Vagina (tissue), 2 donors: ENCODE measurements around the gene ABR.

ENCODE experiments used
- POLR2A ChIP-seq, 2 donors: fragments of 450-650 bp; IDR thresholded peaks; one replicate each; pipeline ENCODE4 v1.6.1; 2017; ENCODE audit warnings: antibody characterized with exemption in 2 of 2, mild to moderate bottlenecking in 2 of 2, moderate library complexity in 2 of 2
- POLR2AphosphoS5 ChIP-seq, 2 donors: sonication (generic); formaldehyde crosslinking; IDR thresholded peaks; one replicate each; pipeline ENCODE4 v1.9.0; 2017; ENCODE audit warnings: antibody characterized with exemption in 2 of 2, mild to moderate bottlenecking in 2 of 2, low read depth in 1 of 2; ENCODE audit not compliant: insufficient read depth in 1 of 2
- TF ChIP-seq, protein P1 (sequence below), 3 experiments: fragments of 450-650 bp in 2 of 3; fragments of 200-600 bp in 1 of 3; sonication (generic) in 1 of 3; IDR thresholded peaks; one replicate each; pipeline ENCODE4 v1.5.1; 2017 to 2019; ENCODE audit warnings: antibody characterized with exemption in 3 of 3, mild to moderate bottlenecking in 2 of 3, moderate library complexity in 2 of 3

DNA sequence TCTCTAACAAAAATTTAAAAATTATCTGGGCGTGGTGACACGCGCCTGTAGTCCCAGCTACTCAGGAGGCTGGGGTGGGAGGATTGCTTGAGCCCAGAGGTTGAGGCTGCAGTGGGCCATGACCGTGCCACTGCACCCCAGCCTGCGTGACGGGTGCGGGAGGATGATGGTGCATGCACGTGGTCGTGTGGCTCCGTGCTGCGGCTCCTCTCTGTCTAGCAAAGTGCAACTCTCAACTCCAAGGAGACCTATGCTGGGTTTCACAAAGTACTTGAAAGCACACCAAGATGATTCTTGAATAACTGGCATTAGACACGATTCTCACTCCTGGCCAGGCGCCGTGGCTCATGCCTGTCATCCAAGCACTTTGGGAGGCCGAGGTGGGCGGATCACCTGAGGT, 226.0 kb downstream of the ABR start:
- TF ChIP-seq, protein P1, sequence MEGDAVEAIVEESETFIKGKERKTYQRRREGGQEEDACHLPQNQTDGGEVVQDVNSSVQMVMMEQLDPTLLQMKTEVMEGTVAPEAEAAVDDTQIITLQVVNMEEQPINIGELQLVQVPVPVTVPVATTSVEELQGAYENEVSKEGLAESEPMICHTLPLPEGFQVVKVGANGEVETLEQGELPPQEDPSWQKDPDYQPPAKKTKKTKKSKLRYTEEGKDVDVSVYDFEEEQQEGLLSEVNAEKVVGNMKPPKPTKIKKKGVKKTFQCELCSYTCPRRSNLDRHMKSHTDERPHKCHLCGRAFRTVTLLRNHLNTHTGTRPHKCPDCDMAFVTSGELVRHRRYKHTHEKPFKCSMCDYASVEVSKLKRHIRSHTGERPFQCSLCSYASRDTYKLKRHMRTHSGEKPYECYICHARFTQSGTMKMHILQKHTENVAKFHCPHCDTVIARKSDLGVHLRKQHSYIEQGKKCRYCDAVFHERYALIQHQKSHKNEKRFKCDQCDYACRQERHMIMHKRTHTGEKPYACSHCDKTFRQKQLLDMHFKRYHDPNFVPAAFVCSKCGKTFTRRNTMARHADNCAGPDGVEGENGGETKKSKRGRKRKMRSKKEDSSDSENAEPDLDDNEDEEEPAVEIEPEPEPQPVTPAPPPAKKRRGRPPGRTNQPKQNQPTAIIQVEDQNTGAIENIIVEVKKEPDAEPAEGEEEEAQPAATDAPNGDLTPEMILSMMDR (IDR thresholded peaks at IDR 0.05): no peak
- TF ChIP-seq POLR2A (IDR thresholded peaks at IDR 0.05) (no peak), POLR2AphosphoS5 (IDR thresholded peaks at IDR 0.05; ENCODE audit: insufficient read depth in 1 of 2, low read depth in 1 of 2) (no peak)
